ENCODE data around the gene CDH13. TPM values are rescaled to one million over a fixed set of nuclear protein-coding genes. Genes with fewer than 3 reads are reported as not detected.
A peak's percentile ranks its signal among the peaks of the same experiment; 100 is the strongest.

Gene CDH13
- total RNA-seq, 4 donors from 2014 or later = 3.4 to 14.8 (median 6.5) TPM

GRCh38 chr16:83817022-83817421 lies 1190.3 kb downstream of the CDH13 start:
- H3K9me3 ChIP-seq = no peaks in the 10 kb centered on the region
- H3K36me3 ChIP-seq = no peaks in the 10 kb centered on the region
- WGBS, 2 donors = 95 to 98% methylated on average over 12 of the region's 12 CpGs
- no peak for DNase-seq
- H3K27ac ChIP-seq = no peak overlapping the region
- TF ChIP-seq CTCF (IDR thresholded peaks at IDR 0.05) (no peak), POLR2A (IDR thresholded peaks at IDR 0.05) (no peak)
- intact Hi-C loops (cut with DNase I) = no loop called here
- H3K27me3 ChIP-seq = no peaks in the 10 kb centered on the region
- no peak overlapping the region for H3K4me3 ChIP-seq (replicated peaks in 1 of 3)
- H3K4me1 ChIP-seq = peaks cover 13 to 25% of the 10 kb centered on the region in 2 donors

GRCh38 chr16:83818276-83818675 lies 1191.5 kb downstream of the CDH13 start:
- Histone ChIP-seq H3K27me3 (no peaks in the 10 kb centered on the region), H3K9me3 (no peaks in the 10 kb centered on the region), H3K27ac (no peak overlapping the region), H3K36me3 (no peaks in the 10 kb centered on the region), H3K4me1 (peaks cover 8 to 21% of the 10 kb centered on the region in 2 donors), H3K4me3 (replicated peaks in 1 of 3) (no peak overlapping the region)
- intact Hi-C loops (cut with DNase I) = no loop called here
- TF ChIP-seq CTCF (IDR thresholded peaks at IDR 0.05) = no peak
- no peak for TF ChIP-seq POLR2A (IDR thresholded peaks at IDR 0.05)
- 82 to 87% methylated on average over 5 of the region's 5 CpGs for WGBS, 2 donors
- DNase-seq = no peak

GRCh38 chr16:83819361-83819760 lies 1192.6 kb downstream of the CDH13 start:
- WGBS, 2 donors = 71% methylated on average over 8 of the region's 8 CpGs
- H3K4me1 ChIP-seq = peaks cover 4 to 10% of the 10 kb centered on the region in 2 donors
- H3K27me3 ChIP-seq = no peaks in the 10 kb centered on the region
- H3K4me3 ChIP-seq (replicated peaks in 1 of 3) = no peak overlapping the region
- TF ChIP-seq CTCF (IDR thresholded peaks at IDR 0.05) (no peak), POLR2A (IDR thresholded peaks at IDR 0.05) (no peak)
- no peaks in the 10 kb centered on the region for H3K36me3 ChIP-seq
- intact Hi-C loops (cut with DNase I) = no loop called here
- no peak for DNase-seq
- H3K9me3 ChIP-seq = no peaks in the 10 kb centered on the region
- no peak overlapping the region for H3K27ac ChIP-seq

- Histone ChIP-seq H3K4me1 (no peaks in the 10 kb centered on the region), H3K4me3 (replicated peaks in 1 of 3) (no peak overlapping the region), H3K9me3 (no peaks in the 10 kb centered on the region), H3K36me3 (no peaks in the 10 kb centered on the region), H3K27ac (no peak overlapping the region), H3K27me3 (no peaks in the 10 kb centered on the region)
- TF ChIP-seq POLR2A (IDR thresholded peaks at IDR 0.05) (no peak), CTCF (IDR thresholded peaks at IDR 0.05) (peak; percentile 84 to 89 (median 86))
- DNase-seq = peak; percentile 85 to 89
- 40 to 41% methylated on average over 21 of the region's 21 CpGs for WGBS, 2 donors
- intact Hi-C loops (cut with DNase I) = loop anchor here (5.0 kb wide), 1 partner anchor 56 kb away; no protein-coding TSS in a partner anchor
Measured at GRCh38 chr16:83826146-83826913, 1199.6 kb downstream of the CDH13 start.

- Histone ChIP-seq H3K4me3 (replicated peaks in 1 of 3) (no peak overlapping the region), H3K36me3 (no peaks in the 10 kb centered on the region), H3K4me1 (no peaks in the 10 kb centered on the region), H3K27ac (no peak overlapping the region), H3K27me3 (no peaks in the 10 kb centered on the region), H3K9me3 (no peaks in the 10 kb centered on the region)
- 75 to 87% methylated on average over 27 to 29 of the region's 33 CpGs for WGBS, 2 donors
- TF ChIP-seq POLR2A (IDR thresholded peaks at IDR 0.05) (no peak), CTCF (IDR thresholded peaks at IDR 0.05) (no peak)
- DNase-seq = no peak
- intact Hi-C loops (cut with DNase I) = no loop called here
Measured at GRCh38 chr16:83830091-83830768, 1203.5 kb downstream of the CDH13 start.

Data from thyroid gland (tissue), 4 donors.